Common myeloid progenitor, CD34-positive (primary cell): ENCODE data around the gene ELOA.
"Not testable (repeated sequence)": the region's sequence is repeated elsewhere in the genome, so short reads cannot be mapped to it uniquely, and the experiment has no call there.

Experiments used
- CTCF ChIA-PET: fragments of 350-600 bp; sonication (Branson Sonifier 250); formaldehyde crosslinking; loops from one replicate; lab custom pipeline; 2021; ENCODE audit warnings: antibody characterized with exemption; lab: Charles Lee
- POLR2A ChIA-PET: fragments of 350-600 bp; sonication (Branson Sonifier 250); formaldehyde crosslinking; loops from one replicate; lab custom pipeline; 2021; ENCODE audit warnings: antibody characterized with exemption; lab: Charles Lee
- DNase-seq, 3 donors: peaks; one replicate each; pipeline versions ENCODE4 v3.0.0 to v3.0.0-alpha.2; 2013
- H3K27ac ChIP-seq, 2 experiments: 1 replicate in 1 of 2; 2 replicates in 1 of 2; pipeline ENCODE4 v1.7.0; 2013; ENCODE audit warnings: inconsistent platforms in 2 of 2, low read length in 2 of 2, mild to moderate bottlenecking in 2 of 2, low read depth in 1 of 2, moderate library complexity in 1 of 2; ENCODE audit not compliant: severe bottlenecking in 2 of 2, insufficient read depth in 1 of 2, poor library complexity in 1 of 2
- H3K27me3 ChIP-seq, 5 experiments: replicated peaks in 2 of 5; 1 replicate in 3 of 5; 2 replicates in 2 of 5; pipeline versions ENCODE4 v1.6.1 to v1.7.0; 2013; ENCODE audit warnings: low read length in 4 of 5, mild to moderate bottlenecking in 2 of 5, moderate library complexity in 2 of 5, inconsistent platforms in 1 of 5; ENCODE audit not compliant: insufficient read depth in 5 of 5, control insufficient read depth in 4 of 5
- H3K36me3 ChIP-seq, 4 experiments: 1 replicate in 2 of 4; 2 replicates in 2 of 4; pipeline versions ENCODE4 v1.6.1 to v1.7.0; 2013; ENCODE audit warnings: low read length in 3 of 4, control low read depth in 1 of 4, mild to moderate bottlenecking in 1 of 4; ENCODE audit not compliant: control insufficient read depth in 4 of 4, insufficient read depth in 4 of 4
- H3K4me1 ChIP-seq, 4 experiments: 1 replicate in 3 of 4; 2 replicates in 1 of 4; pipeline versions ENCODE4 v1.6.1 to v1.7.1; 2013; ENCODE audit warnings: low read length in 3 of 4, mild to moderate bottlenecking in 3 of 4, control low read depth in 1 of 4, inconsistent platforms in 1 of 4, moderate library complexity in 1 of 4; ENCODE audit not compliant: control insufficient read depth in 4 of 4, insufficient read depth in 4 of 4; ENCODE audit errors: control extremely low read depth in 1 of 4
- H3K4me3 ChIP-seq, 7 experiments: 1 replicate in 4 of 7; 2 replicates in 3 of 7; pipeline versions ENCODE4 v1.5.1 to v1.7.0; 2013; ENCODE audit warnings: mild to moderate bottlenecking in 7 of 7, low read length in 6 of 7, moderate library complexity in 6 of 7, inconsistent platforms in 2 of 7, low read depth in 2 of 7, control low read depth in 1 of 7; ENCODE audit not compliant: insufficient read depth in 4 of 7, control insufficient read depth in 1 of 7; ENCODE audit errors: extremely low read depth in 1 of 7
- H3K9me3 ChIP-seq, 5 experiments: 1 replicate in 4 of 5; 2 replicates in 1 of 5; pipeline versions ENCODE4 v1.6.1 to v1.7.1; 2013; ENCODE audit warnings: low read length in 4 of 5, mild to moderate bottlenecking in 2 of 5, inconsistent platforms in 1 of 5, low read depth in 1 of 5, moderate library complexity in 1 of 5; ENCODE audit not compliant: control insufficient read depth in 4 of 5, insufficient read depth in 2 of 5; ENCODE audit errors: control extremely low read depth in 1 of 5
- WGBS: methylation state at CpG from one replicate; pipeline ENCODE4 v1.1.5; 2013; ENCODE audit not compliant: insufficient coverage; 5-methylcytosine and 5-hydroxymethylcytosine counted together

ELOA gene

DNA sequence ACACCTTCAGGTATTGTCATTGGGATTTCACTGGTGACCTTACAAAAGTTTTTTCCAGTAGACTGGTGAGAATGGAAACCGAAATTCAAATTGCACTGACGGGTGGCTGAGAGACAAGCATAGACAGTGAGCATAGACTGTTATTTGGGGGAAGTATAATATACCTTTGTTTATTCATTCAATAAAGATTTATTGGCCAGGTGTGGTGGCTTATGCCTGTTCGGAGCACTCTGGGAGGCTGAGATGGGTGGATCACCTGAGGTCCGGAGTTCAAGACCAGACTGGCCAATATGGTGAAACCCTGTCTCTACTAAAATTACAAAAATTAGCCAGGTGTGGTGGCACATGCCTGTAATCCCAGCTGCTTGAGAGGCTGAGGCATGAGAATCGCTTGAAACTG is 10.0 kb upstream of the ELOA start:
- DNase-seq, H3K4me1 ChIP-seq, H3K27me3 ChIP-seq, H3K4me3 ChIP-seq, H3K27ac ChIP-seq, H3K9me3 ChIP-seq, H3K36me3 ChIP-seq, POLR2A ChIA-PET, CTCF ChIA-PET: not testable (repeated sequence)
- WGBS = 100% methylated on average over 3 of the region's 5 CpGs

DNA sequence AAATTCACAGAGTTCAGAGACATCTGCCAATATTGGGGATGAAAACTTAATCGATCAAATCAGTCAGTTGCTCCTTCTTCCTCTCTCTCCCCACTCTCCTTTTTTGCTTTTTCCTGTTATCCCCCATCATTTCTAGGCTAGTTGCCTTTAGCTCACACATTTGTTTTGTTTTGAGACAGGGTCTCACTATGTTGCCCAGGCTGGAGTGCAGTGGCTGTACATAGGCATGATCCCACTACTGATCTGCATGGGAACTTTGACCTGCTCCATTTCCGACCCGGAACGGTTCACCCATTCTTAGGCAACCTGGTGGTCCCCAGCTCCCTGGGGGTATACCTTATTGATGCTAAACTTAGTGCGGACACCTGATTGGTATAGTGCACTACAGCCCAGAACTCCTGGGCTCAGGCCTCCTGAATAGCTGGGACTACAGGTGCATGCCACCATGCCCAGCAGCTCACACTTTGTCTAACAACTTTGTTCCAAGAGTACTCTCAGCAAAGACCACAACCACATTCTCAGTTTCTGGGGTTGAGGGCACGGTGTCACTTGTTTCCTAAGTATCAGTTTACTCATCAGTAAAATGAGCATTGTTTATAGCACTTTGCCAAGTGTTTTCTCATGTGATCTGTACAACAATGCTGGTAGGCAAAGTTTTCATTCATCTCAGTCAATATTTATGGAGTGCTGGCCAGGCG is 6.7 kb upstream of the ELOA start:
- no peak for DNase-seq
- Histone ChIP-seq H3K4me1 (no peaks in the 10 kb centered on the region), H3K27me3 (no peaks in the 10 kb centered on the region), H3K4me3 (no peak overlapping the region), H3K27ac (no peak overlapping the region), H3K9me3 (no peaks in the 10 kb centered on the region), H3K36me3 (no peaks in the 10 kb centered on the region)
- whole genome bisulfite sequencing = 96% methylated on average over 7 of the region's 7 CpGs
- CTCF ChIA-PET = interaction anchor here (0.6 kb wide), 1 partner anchor 1273 kb away, joined by 4 read pairs; no protein-coding TSS in a partner anchor
- POLR2A ChIA-PET = no interaction called here

DNA sequence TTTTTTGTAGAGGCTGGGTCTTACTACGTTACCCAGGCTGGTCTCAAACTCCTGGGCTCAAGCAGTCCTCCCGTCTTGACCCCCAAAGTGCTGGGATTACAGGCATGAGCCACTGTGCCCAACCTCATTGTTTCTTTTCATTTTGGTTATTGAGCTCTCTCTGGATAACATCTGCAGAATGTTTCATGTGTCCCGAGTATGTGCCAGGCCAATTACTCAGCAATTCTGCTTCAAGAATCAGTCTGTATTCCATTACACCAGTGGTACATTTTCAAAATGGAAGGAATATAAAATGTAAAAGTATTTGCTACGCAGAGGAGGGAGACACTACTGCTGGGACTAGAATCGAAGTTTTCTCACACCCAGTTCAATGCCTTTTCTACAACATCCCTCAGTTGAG is 1.7 kb upstream of the ELOA start:
- H3K4me3 ChIP-seq = no peak overlapping the region
- no peaks in the 10 kb centered on the region for H3K9me3 ChIP-seq
- no peaks in the 10 kb centered on the region for H3K27me3 ChIP-seq
- H3K27ac ChIP-seq = no peak overlapping the region
- peaks cover 0 to 2% (median 0%) of the 10 kb centered on the region in 4 experiments for H3K36me3 ChIP-seq
- 100% methylated on average over 2 of the region's 5 CpGs for WGBS
- CTCF ChIA-PET = interaction anchor here (1.1 kb wide), 1 partner anchor 12 kb away, joined by 3 read pairs; no protein-coding TSS in a partner anchor
- H3K4me1 ChIP-seq = peaks cover 8 to 24% (median 18%) of the 10 kb centered on the region in 4 experiments
- POLR2A ChIA-PET = no interaction called here
- no peak for DNase-seq

DNA sequence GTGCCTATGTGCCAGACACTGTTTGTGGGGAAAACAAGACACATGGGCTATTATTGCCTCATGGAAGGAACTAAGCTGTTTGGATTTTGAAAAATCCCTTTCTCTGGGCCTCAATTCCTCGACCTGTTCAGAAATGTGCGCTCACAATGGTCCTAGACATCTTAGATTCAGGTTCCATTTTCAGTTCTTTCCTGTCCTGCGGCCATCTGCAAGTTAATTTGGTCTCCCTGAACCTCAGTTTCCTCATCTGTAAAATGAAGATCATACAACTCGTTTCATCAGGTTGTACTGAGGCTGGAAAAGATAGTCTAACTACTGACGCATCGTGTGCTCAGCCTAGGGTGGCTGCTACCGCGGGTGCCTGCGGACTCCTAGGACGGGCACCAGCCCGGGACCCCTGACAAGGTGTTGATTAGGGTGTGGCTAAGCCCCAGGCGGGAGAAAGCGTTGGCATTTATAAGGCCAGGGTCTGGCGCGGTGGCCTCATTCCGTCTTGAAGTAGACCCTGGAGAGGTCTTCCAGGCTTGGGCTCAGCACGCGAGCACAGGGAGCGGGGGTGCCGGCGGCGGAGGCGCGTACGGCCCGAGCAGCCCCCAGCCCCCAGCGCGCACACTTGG is 493 bp upstream of the ELOA start:
- 9% methylated on average over 26 of the region's 28 CpGs for WGBS
- H3K27ac ChIP-seq = peak overlapping the region; percentile 40 to 82
- peak in 2 of 3 donors; percentile 32 to 64 for DNase-seq
- ChIA-PET POLR2A (interaction anchor here (1.7 kb wide), 1 partner anchor 51 kb away, joined by 6 read pairs; the partner anchor contains the start of gene RPL11), CTCF (interaction anchor here (1.0 to 1.4 kb wide), 2 partner anchors 55 to 198 kb away, joined by 3 to 4 read pairs; no protein-coding TSS in a partner anchor)
- peaks cover 0 to 10% (median 3%) of the 10 kb centered on the region in 4 experiments for H3K36me3 ChIP-seq
- H3K4me1 ChIP-seq = peaks cover 8 to 24% (median 18%) of the 10 kb centered on the region in 4 experiments
- no peaks in the 10 kb centered on the region for H3K27me3 ChIP-seq
- H3K9me3 ChIP-seq = no peaks in the 10 kb centered on the region
- peak overlapping the region; percentile 80 to 96 (median 90) for H3K4me3 ChIP-seq

DNA sequence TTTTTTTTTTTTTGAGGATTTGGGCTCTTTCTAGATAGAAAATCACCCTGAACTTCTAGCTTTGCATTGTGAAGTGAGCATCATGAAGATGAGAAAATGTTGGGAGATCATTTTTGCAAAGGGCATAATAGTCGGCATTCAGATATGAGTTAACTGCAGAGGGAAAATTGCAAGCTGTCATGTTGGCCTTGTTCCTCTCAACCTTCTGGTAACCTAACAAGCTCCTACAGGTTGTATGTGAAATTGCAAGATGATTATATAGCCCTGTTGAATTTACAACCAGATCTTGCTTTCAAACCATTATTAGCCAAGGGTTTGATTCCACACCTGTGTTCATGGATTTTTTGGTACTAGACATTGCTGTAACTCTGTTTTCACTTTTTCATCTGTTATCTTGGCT is 2.2 kb downstream of the ELOA start:
- Histone ChIP-seq H3K4me1 (peaks cover 8 to 24% (median 18%) of the 10 kb centered on the region in 4 experiments), H3K4me3 (peak overlapping the region in 1 of 7 experiments; percentile 96), H3K9me3 (no peaks in the 10 kb centered on the region), H3K36me3 (peaks cover 2 to 24% (median 10%) of the 10 kb centered on the region in 4 experiments), H3K27ac (no peak overlapping the region), H3K27me3 (no peaks in the 10 kb centered on the region)
- ChIA-PET POLR2A (no interaction called here), CTCF (interaction anchor here (0.9 to 2.2 kb wide), 2 partner anchors 26 to 45 kb away, joined by 3 to 7 read pairs; no protein-coding TSS in a partner anchor)
- WGBS = no CpG with 5 or more reads among the region's 1 CpG
- peak; percentile 46 to 64 (median 58) for DNase-seq

DNA sequence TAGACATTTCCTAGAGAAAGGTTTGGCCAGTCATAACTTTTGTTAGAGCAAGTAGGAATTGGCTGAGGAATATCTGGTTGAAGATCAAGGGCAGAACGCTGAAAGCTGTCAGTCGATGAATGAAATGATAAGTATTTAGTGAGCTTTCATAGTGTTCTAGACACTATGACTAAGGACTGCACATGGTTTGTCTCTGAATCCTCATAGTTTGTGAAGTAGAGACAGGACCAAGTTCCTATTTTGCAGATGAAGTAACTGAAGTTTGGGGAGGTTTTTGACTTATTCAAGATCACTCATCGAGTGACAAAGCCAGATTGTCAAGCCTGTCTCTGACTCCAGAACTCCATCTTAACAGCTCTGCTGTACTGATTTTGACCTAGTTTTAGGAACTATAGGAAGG is 4.7 kb downstream of the ELOA start:
- POLR2A ChIA-PET = interaction anchor here (0.8 to 0.9 kb wide), 2 partner anchors 38 to 46 kb away, joined by 3 to 4 read pairs; no protein-coding TSS in a partner anchor
- 92% methylated on average over 2 of the region's 3 CpGs for WGBS

More for the DNA sequence above, 4.7 kb downstream of the ELOA start:
- Histone ChIP-seq H3K36me3 (peaks cover 3 to 49% (median 33%) of the 10 kb centered on the region in 4 experiments), H3K4me3 (no peak overlapping the region), H3K27ac (no peak overlapping the region), H3K4me1 (peaks cover 8 to 19% (median 13%) of the 10 kb centered on the region in 4 experiments), H3K27me3 (no peaks in the 10 kb centered on the region), H3K9me3 (no peaks in the 10 kb centered on the region)
- CTCF ChIA-PET = interaction anchor here (1.4 kb wide), 1 partner anchor 27 kb away, joined by 5 read pairs; no protein-coding TSS in a partner anchor
- DNase-seq = no peak
